ENCODE results near the gene PIGN. TPM values are rescaled to one million over a fixed set of nuclear protein-coding genes. Genes with fewer than 3 reads are reported as not detected.
A peak's percentile ranks its signal among the peaks of the same experiment; 100 is the strongest.

Gene PIGN, protein sequence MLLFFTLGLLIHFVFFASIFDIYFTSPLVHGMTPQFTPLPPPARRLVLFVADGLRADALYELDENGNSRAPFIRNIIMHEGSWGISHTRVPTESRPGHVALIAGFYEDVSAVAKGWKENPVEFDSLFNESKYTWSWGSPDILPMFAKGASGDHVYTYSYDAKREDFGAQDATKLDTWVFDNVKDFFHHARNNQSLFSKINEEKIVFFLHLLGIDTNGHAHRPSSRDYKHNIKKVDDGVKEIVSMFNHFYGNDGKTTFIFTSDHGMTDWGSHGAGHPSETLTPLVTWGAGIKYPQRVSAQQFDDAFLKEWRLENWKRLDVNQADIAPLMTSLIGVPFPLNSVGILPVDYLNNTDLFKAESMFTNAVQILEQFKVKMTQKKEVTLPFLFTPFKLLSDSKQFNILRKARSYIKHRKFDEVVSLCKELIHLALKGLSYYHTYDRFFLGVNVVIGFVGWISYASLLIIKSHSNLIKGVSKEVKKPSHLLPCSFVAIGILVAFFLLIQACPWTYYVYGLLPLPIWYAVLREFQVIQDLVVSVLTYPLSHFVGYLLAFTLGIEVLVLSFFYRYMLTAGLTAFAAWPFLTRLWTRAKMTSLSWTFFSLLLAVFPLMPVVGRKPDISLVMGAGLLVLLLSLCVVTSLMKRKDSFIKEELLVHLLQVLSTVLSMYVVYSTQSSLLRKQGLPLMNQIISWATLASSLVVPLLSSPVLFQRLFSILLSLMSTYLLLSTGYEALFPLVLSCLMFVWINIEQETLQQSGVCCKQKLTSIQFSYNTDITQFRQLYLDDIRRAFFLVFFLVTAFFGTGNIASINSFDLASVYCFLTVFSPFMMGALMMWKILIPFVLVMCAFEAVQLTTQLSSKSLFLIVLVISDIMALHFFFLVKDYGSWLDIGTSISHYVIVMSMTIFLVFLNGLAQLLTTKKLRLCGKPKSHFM
- polyA plus RNA-seq (ENCODE audit: insufficient read length in 3 of 3) = 10 to 100 TPM; 26.2 to 37.7 (median 30.1) TPM
- long read RNA-seq, donor 1, full-length matches to known transcripts = 5 of 5 reads
- long read RNA-seq, donor 1, partial matches to known transcripts = 0 of 5 reads
- long read RNA-seq, donor 1, other reads (novel, unspliced or antisense) = 0 of 5 reads
- long read RNA-seq, donor 2, full-length matches to known transcripts = 3 of 3 reads
- long read RNA-seq, donor 2, partial matches to known transcripts = 0 of 3 reads
- long read RNA-seq, donor 2, other reads (novel, unspliced or antisense) = 0 of 3 reads
- long read RNA-seq, donor 3, full-length matches to known transcripts = 2 of 2 reads
- long read RNA-seq, donor 3, partial matches to known transcripts = 0 of 2 reads
- long read RNA-seq, donor 3, other reads (novel, unspliced or antisense) = 0 of 2 reads
- long read RNA-seq, donor 4, full-length matches to known transcripts = 1 of 1 reads
- long read RNA-seq, donor 4, partial matches to known transcripts = 0 of 1 reads
- long read RNA-seq, donor 4, other reads (novel, unspliced or antisense) = 0 of 1 reads
- long read RNA-seq, donor 5, full-length matches to known transcripts = 3 of 3 reads
- long read RNA-seq, donor 5, partial matches to known transcripts = 0 of 3 reads
- long read RNA-seq, donor 5, other reads (novel, unspliced or antisense) = 0 of 3 reads
- long read RNA-seq, donor 6, full-length matches to known transcripts = 4 of 4 reads
- long read RNA-seq, donor 6, partial matches to known transcripts = 0 of 4 reads
- long read RNA-seq, donor 6, other reads (novel, unspliced or antisense) = 0 of 4 reads
- long read RNA-seq, donor 7, full-length matches to known transcripts = 7 of 7 reads
- long read RNA-seq, donor 7, partial matches to known transcripts = 0 of 7 reads
- long read RNA-seq, donor 7, other reads (novel, unspliced or antisense) = 0 of 7 reads
- long read RNA-seq, donor 8, full-length matches to known transcripts = 1 of 1 reads
- long read RNA-seq, donor 8, partial matches to known transcripts = 0 of 1 reads
- long read RNA-seq, donor 8, other reads (novel, unspliced or antisense) = 0 of 1 reads
- long read RNA-seq, donor 9, full-length matches to known transcripts = 2 of 2 reads
- long read RNA-seq, donor 9, partial matches to known transcripts = 0 of 2 reads
- long read RNA-seq, donor 9, other reads (novel, unspliced or antisense) = 0 of 2 reads
- long read RNA-seq, donor 10 = 0 reads
- long read RNA-seq, donor 11, full-length matches to known transcripts = 1 of 1 reads
- long read RNA-seq, donor 11, partial matches to known transcripts = 0 of 1 reads
- long read RNA-seq, donor 11, other reads (novel, unspliced or antisense) = 0 of 1 reads
- long read RNA-seq, donor 12, full-length matches to known transcripts = 4 of 34 reads
- long read RNA-seq, donor 12, partial matches to known transcripts = 21 of 34 reads
- long read RNA-seq, donor 12, other reads (novel, unspliced or antisense) = 9 of 34 reads
- long read RNA-seq, donor 13, full-length matches to known transcripts = 2 of 2 reads
- long read RNA-seq, donor 13, partial matches to known transcripts = 0 of 2 reads
- long read RNA-seq, donor 13, other reads (novel, unspliced or antisense) = 0 of 2 reads
- long read RNA-seq, donor 14 = 0 reads
- long read RNA-seq, donor 15 = 0 reads
- long read RNA-seq, donor 16 = 0 reads

DNA sequence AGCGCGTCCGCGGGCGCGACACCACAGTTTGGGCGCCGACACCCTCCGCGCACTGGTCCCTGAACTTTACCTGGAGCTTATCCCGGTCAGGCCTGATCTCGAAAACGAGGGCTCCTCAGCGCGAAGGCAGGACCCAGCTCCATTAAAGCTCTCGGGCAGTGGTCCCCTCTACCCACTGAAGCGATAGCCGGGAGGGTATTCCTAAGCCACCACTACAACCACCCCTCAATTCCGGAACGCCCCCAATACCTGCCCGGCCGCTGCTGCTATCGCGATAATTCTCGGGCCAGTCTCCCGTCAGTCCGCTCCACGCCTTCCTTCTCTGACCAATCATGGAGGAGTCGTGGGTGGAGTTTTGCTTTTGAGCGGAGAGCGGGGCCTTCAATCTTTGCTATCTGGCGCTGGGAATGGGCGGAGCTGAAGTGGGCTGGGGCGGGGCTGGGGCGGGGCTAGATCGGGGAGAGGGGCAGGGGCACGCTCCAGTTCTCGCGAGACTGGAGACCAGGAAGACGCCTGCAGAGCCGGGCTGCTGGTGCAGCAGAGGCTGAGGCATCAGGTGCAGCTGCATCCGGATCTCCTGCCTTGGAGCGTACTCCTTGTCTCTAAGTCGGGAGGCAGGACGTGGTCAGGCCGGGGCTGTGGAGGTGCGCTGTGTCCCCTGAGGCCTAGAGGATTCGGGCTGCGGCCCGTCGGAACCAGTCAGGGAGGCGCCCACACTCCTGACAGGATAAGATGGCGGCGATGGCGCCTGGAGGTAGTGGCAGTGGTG, at the start of gene PIGN, which contains the start of gene RELCH:
PIGN (minus strand) TSS at position 283 of the 769 bp plus-strand sequence. CDS start 25,703 bp downstream, outside the sequence.
RELCH (plus strand) TSS at position 482 of the 769 bp plus-strand sequence; CDS start at position 733, 251 bp downstream.
- peak; percentile 99 for DNase-seq

DNA sequence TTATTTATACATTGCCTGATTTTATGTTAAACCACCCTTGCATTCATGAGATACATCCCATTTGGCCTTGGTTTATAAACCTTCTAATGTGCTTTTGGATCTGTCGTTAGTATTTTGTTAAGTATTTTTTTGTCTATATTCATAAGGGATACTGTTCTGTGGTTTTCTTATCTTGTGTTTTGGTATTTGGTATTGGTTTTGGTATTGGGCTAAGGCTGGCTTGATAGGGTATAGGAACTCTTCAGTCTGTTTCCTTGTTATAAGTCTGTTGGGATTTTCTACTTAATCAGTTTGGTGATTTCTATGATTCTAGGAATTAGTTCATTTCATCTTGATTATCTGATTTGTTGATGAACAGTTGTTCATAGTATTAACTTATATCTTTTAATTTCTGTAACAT, 49.4 kb upstream of the PIGN start:
- no peak for DNase-seq

DNA sequence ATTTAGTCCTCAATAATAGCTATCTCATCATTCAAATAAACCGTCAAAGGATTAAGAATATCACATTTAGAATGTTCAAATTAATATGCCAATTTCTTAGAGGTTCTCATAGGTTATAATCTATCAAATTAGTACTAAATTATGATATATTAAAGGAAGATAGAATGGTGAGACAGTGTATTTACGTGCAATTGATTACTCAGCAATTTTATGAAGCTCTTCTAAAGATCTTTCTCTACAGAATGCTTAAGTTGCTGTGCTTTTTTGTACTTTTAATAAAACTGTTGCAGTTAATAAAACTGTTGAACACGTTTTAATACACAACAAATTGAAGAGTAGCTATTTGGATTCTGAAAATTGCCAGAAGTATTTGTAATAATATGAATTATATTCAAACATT, 39.2 kb upstream of the PIGN start:
- no peak for DNase-seq

DNA sequence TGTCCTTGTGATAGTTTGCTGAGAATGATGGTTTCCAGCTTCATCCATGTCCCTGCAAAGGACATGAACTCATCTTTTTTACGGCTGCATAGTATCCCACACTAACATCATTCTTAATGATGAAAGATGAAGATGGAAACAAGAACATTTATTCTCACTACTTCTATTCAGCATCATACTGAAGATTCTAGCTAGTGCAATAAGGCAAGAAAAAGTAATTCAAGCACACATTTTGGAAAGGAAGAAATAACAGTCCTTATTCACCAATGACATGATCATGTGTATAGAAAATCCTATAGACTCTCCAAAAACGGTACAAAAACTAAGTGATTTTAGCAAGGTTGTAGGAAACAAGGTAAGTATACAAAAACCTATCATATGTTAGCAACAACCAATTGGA, 37.4 kb upstream of the PIGN start:
- DNase-seq = no peak

DNA sequence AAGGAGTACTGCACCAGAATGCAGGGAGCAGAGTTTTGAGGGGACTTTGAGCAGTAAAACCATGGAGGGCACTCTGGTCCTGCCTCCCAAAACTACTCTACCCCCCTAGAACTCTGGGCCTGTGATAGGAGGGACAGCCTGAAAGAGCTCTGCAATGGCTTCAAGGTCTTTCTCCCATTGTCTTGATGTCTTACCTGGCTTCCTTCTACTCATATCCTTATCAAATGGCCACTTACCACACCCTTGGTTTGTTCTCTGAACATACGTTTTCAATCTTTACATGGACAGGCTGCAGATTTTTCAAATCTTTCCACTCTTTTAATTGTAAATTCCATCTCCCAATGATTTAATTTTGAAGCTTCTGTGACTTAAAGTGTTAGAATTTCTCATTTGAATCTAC, 27.9 kb upstream of the PIGN start:
- no peak for DNase-seq

DNA sequence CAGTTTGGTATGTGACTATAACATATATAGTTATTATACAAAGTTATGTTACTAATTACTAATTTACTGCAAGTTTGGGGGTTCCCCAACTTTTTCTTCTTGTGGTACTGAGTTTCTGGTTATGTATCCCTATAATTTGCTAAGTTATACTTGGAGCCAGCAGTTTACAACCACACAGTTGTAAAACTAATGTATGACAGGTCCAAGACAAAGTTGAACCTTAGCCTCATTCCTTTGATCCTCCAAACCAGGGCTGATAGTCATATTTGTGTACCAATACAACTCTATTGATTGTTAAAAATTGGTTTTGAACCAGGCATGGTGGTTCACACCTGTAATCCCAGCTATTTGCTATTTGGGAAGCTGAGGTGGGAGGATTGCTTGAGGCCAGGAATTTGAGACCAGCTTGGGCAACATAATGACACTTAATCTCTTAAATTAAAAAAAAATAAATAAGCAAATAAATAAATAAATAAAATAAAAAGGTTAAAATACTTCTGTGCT, 24.5 kb upstream of the PIGN start:
- no peak for DNase-seq

DNA sequence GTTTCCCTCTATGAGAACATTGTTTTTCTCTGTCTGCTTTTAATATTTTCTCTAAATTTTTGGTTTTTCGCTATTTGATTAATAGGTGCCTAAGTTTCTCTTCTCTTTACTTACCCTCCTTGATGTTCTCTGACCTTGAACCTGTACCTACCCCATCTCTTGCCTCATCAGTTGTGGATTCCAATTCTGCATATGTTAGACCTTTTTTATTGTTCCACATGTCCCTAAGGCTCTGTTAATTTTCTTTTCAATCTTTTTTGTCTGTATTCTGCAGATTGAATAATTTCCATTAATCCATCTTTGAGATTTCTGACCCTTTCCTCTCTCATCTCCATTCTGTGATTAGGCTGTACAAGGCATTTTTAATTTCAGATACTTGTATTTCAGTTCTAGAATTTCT, 23.3 kb upstream of the PIGN start:
- no peak for DNase-seq

DNA sequence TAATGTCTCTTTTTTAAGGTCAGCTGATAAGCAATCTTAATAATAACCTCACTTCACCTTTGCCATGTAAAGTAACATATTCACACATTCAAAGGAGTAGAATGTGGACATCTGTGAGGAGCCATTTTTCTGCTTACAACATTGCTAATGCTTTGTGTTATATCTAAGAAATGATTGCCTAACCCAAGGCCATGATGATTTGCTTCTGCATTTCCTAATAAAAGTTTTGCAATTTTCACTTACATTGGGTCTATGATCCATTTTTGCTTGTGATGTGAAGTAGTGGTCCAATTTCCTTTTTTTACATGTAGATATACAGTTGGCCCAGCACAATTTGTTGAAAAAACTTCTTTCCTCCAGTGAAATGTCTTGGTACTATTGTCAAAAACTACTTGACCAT, 22.2 kb upstream of the PIGN start:
- no peak for DNase-seq

DNA sequence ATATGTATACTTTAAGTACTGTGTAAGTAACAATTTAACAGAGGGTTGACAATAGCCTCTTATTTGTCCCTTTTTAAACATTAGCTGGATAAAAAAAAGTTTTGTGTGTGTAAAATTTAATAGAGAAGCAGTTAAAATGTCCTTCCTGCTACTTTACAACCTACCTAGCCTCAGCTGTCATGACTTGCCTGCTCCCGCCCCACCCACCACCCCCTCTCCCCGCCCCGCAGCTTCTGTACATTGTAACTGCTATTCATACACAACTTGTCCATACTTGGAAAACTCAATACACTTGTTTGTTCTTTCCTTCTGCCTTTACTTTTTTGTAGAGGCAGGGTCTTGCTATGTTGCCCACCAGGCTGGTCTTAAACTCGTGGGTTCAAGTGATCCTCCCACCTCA, 19.7 kb upstream of the PIGN start:
- no peak for DNase-seq

DNA sequence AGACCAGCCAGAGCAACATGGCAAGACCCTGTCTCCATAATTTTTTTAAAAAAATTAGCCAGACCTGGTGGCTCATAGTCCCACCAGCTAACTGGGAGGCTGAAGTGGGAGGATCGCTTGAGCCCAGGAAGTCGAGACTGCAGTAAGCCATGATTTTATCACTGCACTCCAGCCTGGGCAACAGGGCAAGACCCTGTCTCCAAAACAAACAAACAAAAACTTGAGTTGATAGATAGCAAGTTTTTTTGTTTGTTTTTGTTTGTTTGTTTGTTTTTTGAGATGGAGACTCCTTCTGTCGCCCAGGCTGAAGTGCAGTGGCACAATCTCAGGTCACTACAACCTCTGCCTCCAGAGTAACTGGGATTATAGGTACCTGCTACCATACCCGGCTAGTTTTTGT, 19.0 kb upstream of the PIGN start:
- DNase-seq = no peak

DNA sequence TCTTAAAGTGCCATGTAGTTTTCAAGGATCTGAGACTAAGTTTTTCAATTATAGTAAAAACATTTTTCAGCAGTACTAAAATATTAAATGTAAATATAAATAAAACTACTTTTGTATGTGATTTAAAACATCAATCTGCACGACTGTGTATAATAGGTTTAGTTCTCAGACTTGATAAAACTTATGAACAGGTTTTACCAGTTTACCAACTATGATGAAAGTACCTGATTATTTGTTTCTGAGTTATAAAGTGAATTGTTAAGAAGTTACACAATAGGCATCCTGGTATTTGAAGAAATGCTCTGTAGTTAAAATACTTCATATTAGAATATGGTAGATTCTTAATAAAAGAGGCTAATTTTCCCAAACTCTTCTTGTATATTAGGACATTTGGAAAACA, 15.0 kb upstream of the PIGN start:
- DNase-seq = peak; percentile 10

DNA sequence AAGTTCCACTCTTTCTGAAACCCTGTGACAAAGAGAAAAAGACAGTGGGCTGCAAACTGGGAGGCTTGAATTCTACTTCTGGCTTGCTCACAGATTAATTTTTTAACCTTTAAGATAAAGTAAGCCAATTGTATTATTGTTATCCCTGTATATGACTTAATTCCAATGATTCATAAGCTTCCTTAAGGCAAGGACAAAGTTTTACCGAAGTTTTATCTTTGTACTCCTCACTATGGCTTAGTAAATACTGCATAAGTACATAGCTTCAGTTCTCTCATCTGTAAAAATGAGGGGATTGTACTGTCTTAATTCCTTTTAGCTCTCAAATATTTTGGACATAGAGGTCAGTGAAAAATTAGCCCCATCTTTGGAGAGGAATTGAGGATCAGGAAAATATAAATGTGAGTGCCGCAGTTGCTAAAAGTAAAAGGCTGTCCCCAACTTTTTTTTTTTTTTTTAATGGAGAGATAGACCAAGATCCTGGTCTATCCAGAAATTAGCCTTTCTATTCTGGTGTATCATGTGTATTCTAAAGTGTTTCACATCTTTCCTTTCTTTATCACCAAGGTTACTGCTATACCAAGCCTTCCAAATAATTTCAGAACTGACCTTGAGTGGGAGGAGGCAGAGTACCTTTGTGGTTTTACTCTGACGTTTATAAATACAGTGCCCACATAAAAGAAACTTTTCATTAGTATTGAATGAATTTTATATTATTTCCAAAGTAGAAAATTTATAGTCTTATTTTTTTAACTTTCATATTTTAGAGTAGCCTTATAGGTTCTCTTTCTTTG, 13.5 kb upstream of the PIGN start:
- no peak for DNase-seq

DNA sequence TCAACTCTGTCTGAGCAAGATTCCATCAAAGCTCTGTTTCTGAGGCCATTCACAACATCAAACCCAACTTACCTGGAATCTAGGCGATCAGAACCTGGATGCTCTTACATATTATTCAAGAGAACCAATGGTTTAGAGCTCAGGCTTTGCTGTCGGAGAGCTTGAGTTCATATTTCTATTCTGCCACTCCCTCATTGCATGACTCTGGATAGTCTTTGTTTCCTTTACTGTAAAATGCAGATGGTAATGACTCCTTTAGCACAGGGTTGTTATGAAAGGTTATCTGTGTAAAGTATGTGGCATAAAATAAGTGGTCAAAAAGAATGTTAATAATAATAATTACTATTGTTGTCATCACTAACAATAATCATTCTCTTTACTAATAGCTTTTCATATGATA, 12.8 kb upstream of the PIGN start:
- DNase-seq = no peak

DNA sequence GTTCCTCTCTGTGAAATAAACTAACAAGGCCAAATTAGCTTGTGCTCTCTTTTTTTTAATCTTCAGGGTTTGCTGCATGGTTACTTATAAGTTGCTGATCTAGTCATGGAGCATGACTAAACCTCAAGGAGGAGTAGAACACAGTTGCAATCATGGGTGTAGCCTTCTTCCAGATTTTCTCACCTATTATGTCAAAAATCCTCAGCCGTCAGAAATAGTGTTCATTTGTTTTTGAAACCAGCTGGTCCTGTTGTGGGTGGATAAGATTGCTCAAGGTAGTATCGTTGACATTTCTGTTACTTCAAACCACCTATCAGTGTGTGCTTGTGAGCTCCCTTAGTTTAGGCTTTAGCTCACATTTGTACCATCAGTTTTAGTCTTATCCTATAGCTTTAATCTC, 11.4 kb upstream of the PIGN start:
- DNase-seq = no peak

DNA sequence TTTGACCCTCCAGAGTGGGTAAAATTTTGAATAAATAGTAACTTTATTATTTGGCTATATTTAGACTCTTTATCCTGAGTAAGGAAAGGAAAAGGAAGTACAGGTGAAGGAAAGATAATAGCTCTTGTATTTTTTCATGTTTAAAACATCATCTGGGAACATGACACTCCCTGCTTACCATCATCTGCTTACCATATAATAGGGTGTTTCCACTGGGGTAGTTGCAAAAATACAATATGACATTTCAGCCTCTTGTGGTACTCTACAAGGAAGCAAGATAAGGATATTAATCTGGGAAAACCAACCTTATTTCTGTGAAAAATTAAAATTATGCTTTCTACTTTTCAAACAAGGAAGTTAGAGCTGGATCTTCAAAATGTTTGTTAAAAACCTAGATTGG, 10.1 kb upstream of the PIGN start:
- DNase-seq = no peak

DNA sequence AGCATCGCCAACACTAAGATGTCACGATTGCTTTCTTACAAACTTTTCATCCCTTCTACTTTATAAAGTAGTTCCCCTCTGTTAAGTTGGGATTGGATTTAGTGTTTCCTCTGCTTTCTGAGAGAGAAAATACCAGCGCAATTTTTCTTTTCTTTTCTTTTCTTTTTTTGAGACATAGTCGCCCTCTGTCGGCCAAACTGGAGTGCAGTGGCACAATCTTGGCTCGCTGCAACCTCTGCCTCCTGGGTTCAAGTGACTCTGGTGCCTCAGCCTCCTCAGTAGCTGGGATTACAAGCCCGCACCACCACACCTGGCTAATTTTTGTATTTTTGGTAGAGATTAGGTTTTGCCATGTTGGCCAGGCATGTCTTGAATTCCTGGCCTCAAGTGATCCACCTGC, 9.2 kb upstream of the PIGN start:
- no peak for DNase-seq

DNA sequence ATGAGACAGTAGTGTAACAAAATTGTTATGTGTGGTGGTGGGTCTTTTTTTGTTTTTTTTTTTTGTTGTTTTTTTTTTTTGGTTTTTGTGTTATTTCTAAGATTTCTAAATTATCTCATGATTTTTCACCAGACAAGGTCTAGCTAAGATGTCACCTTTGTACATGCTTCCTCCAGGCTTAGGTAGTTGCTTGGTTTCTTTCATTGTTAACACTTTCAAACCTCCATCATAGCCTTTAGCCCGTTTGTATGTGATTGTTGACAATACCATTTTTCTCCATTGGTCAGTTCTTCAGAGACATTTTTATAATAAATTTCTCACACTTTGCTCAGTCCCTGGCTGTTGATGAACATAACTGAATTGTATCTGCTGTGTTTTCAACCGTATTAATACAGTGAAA, 2.4 kb upstream of the PIGN start:
- no peak for DNase-seq
